Fibroblast of lung (primary cell): ENCODE measurements around the gene ST6GAL1. TPM values are rescaled to one million over a fixed set of nuclear protein-coding genes. Genes with fewer than 3 reads are reported as not detected.

Experiments used
- DNase-seq, 2 donors: peaks; one replicate each; pipeline versions ENCODE4 v3.0.0 to v3.0.0-alpha.2; 2010; ENCODE audit warnings: low read depth in 2 of 2
- H2AFZ ChIP-seq: 2 replicates; pipeline ENCODE4 v1.5.1; 2012; ENCODE audit warnings: low read length, control low read depth, inconsistent platforms
- H3K27ac ChIP-seq: 2 replicates; pipeline ENCODE4 v1.5.1; 2011; ENCODE audit warnings: low read length, control low read depth; ENCODE audit not compliant: insufficient read depth
- H3K27me3 ChIP-seq: 2 replicates; pipeline ENCODE4 v1.5.1; 2011; ENCODE audit warnings: mild to moderate bottlenecking, low read length; ENCODE audit not compliant: control insufficient read depth, insufficient read depth
- H3K36me3 ChIP-seq: 2 replicates; pipeline ENCODE4 v1.5.1; 2011; ENCODE audit warnings: low read length; ENCODE audit not compliant: control insufficient read depth, insufficient read depth
- H3K4me1 ChIP-seq: 2 replicates; pipeline ENCODE4 v1.5.1; 2011; ENCODE audit warnings: low read length; ENCODE audit not compliant: control insufficient read depth, insufficient read depth; ENCODE audit errors: extremely low read depth
- H3K4me2 ChIP-seq: 2 replicates; pipeline ENCODE4 v1.5.1; 2011; ENCODE audit warnings: low read length, control low read depth; ENCODE audit not compliant: insufficient read depth; ENCODE audit errors: extremely low read depth
- H3K4me3 ChIP-seq, 4 experiments: fragments of 200-600 bp in 1 of 4; sonication (generic) in 1 of 4; replicated peaks in 1 of 4; 2 replicates each; pipeline ENCODE4 v1.5.1; 2011 to 2016; ENCODE audit warnings: low read length in 4 of 4, low read depth in 3 of 4, mild to moderate bottlenecking in 3 of 4, control low read depth in 2 of 4, inconsistent platforms in 1 of 4, mixed read lengths in 1 of 4; ENCODE audit not compliant: insufficient read depth in 1 of 4; ENCODE audit errors: control extremely low read depth in 1 of 4
- H3K79me2 ChIP-seq: 2 replicates; pipeline ENCODE4 v1.5.1; 2012; ENCODE audit warnings: mild to moderate bottlenecking, low read length, inconsistent platforms; ENCODE audit not compliant: control insufficient read depth, insufficient read depth
- H3K9ac ChIP-seq: 2 replicates; pipeline ENCODE4 v1.5.1; 2011; ENCODE audit warnings: mild to moderate bottlenecking, low read length, control low read depth; ENCODE audit not compliant: insufficient read depth
- H3K9me3 ChIP-seq: 2 replicates; pipeline ENCODE4 v1.5.1; 2012; ENCODE audit warnings: low read depth, low read length; ENCODE audit not compliant: control insufficient read depth, insufficient read depth
- H4K20me1 ChIP-seq: 2 replicates; pipeline ENCODE4 v1.5.1; 2011; ENCODE audit warnings: low read length; ENCODE audit not compliant: control insufficient read depth, insufficient read depth; ENCODE audit errors: extremely low read depth
- EZH2 ChIP-seq: IDR thresholded peaks from 2 replicates; pipeline ENCODE4 v1.5.1; 2012; ENCODE audit warnings: low read length, control low read depth, mild to moderate bottlenecking; ENCODE audit errors: missing control alignments
- polyA plus RNA-seq, 2 donors: library from polyadenylated mRNA; depleted of rRNA in 1 of 2; stranded (reverse) in 1 of 2; unstranded in 1 of 2; fragments of >200 nt; gene quantifications; 2 replicates each; pipeline ENCODE4 v1.2.1, GENCODE V29; 2011 to 2012; ENCODE audit warnings: missing spikeins in 1 of 2
- total RNA-seq: library from RNA; depleted of rRNA; stranded (reverse); fragments of >200 nt; gene quantifications from 2 replicates; pipeline ENCODE4 v1.2.1, GENCODE V29; 2014
- TF ChIP-seq, protein P1 (sequence below), 2 donors: IDR thresholded peaks in 1 of 2; conservative IDR thresholded peaks in 1 of 2; 1 replicate in 1 of 2; 2 replicates in 1 of 2; pipeline ENCODE4 v1.5.1; 2011 to 2012; ENCODE audit warnings: low read length in 2 of 2, control low read depth in 1 of 2, inconsistent platforms in 1 of 2, low read depth in 1 of 2, mild to moderate bottlenecking in 1 of 2

Gene ST6GAL1
- total and polyA plus RNA-seq, 2 donors (not counting 1 experiment from before 2014, with no cell fraction given), result 0.83 to 1.00 TPM

DNA sequence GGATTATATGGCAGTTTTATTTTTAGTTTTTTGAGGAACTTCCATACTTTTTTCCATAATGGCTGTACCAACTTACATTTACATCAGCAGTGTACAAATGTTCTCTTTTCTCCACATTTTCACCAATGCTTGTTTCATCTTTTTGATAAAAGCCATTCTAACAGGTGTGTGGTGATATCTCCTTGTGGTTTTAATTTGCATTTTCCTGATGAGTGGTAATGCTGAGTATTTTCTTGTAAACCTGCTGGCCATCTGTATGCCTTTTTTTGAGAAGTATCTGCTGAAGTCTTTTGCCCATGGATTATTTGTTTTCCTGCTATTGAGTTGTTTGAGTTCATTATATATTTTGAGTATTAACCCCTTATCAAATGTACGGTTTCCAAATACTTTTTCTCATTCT, 158.4 kb downstream of the ST6GAL1 start:
- Histone ChIP-seq H2AFZ (no peak overlapping the region), H3K4me3 (no peak overlapping the region), H3K4me2 (no peak overlapping the region), H3K4me1 (no peaks in the 10 kb centered on the region), H3K9ac (no peak overlapping the region), H3K27me3 (no peaks in the 10 kb centered on the region), H3K79me2 (no peaks in the 10 kb centered on the region), H4K20me1 (no peaks in the 10 kb centered on the region), H3K9me3 (no peaks in the 10 kb centered on the region), H3K27ac (no peak overlapping the region), H3K36me3 (no peaks in the 10 kb centered on the region)
- TF ChIP-seq, protein P1, sequence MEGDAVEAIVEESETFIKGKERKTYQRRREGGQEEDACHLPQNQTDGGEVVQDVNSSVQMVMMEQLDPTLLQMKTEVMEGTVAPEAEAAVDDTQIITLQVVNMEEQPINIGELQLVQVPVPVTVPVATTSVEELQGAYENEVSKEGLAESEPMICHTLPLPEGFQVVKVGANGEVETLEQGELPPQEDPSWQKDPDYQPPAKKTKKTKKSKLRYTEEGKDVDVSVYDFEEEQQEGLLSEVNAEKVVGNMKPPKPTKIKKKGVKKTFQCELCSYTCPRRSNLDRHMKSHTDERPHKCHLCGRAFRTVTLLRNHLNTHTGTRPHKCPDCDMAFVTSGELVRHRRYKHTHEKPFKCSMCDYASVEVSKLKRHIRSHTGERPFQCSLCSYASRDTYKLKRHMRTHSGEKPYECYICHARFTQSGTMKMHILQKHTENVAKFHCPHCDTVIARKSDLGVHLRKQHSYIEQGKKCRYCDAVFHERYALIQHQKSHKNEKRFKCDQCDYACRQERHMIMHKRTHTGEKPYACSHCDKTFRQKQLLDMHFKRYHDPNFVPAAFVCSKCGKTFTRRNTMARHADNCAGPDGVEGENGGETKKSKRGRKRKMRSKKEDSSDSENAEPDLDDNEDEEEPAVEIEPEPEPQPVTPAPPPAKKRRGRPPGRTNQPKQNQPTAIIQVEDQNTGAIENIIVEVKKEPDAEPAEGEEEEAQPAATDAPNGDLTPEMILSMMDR (conservative IDR thresholded peaks at IDR 0.05 in 1 of 2, IDR thresholded peaks at IDR 0.05 in 1 of 2; ENCODE audit: low read depth in 1 of 2, low read length in 2 of 2), result no peak
- no peak for DNase-seq

DNA sequence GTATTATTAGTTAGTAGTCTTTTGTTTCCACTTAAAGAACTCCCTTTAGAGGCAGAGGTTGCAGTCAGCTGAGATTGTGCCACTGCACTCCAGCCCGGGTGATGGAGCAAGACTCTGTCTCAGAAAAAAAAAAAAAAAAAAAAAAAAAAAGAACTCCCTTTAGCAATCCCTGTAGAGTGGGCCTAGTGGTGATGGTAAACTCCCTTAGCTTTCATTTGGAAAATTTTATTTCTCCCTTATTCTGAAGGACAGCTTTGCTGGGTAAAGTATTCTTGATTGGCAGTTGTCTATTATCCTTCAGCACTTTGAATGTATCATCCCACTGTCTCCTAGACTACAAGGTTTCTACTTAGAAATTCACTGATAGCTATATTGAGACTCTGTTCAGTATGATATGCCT, 163.0 kb downstream of the ST6GAL1 start:
- Histone ChIP-seq H2AFZ (no peak overlapping the region), H3K4me1 (no peaks in the 10 kb centered on the region), H3K79me2 (no peaks in the 10 kb centered on the region), H3K27me3 (no peaks in the 10 kb centered on the region), H3K27ac (no peak overlapping the region), H4K20me1 (no peaks in the 10 kb centered on the region), H3K9me3 (no peaks in the 10 kb centered on the region), H3K4me2 (no peak overlapping the region), H3K4me3 (no peak overlapping the region), H3K9ac (no peak overlapping the region), H3K36me3 (no peaks in the 10 kb centered on the region)
- no peak for DNase-seq
- TF ChIP-seq, protein P1 (conservative IDR thresholded peaks at IDR 0.05 in 1 of 2, IDR thresholded peaks at IDR 0.05 in 1 of 2; ENCODE audit: low read depth in 1 of 2, low read length in 2 of 2), result no peak
- no peak for TF ChIP-seq EZH2

DNA sequence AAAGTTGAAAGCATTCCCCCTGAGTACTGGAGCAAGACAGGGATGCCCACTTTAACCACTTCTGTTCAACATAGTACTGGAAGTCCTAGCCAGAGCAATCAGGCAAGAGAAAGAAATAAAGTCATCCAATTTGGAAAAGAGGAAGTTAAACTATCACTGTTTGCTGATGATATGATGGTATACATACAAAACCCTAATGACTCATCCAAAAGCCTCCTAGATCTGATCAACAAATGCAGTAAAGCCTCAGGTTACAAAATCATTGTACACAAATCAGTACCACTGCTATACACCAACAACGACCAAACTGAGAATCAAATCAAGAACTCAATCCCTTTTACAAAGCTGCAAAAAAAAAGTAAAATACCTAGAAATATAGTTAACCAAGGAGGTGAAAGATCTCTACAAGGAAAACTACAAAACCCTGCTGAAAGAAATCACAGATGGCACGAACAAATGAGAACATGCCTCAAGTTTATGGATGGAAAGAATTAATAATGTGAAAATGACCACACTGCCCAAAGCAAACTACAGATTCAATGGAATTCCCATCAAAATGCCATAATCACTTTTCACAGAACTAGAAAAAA, 168.7 kb downstream of the ST6GAL1 start:
- no peak for DNase-seq

More for the DNA sequence above, 168.7 kb downstream of the ST6GAL1 start:
- H4K20me1 ChIP-seq, result no peaks in the 10 kb centered on the region
- no peaks in the 10 kb centered on the region for H3K79me2 ChIP-seq
- H3K4me3 ChIP-seq, result no peak overlapping the region
- no peak overlapping the region for H3K9ac ChIP-seq
- no peaks in the 10 kb centered on the region for H3K36me3 ChIP-seq
- peaks cover 4% of the 10 kb centered on the region for H3K4me1 ChIP-seq
- no peaks in the 10 kb centered on the region for H3K9me3 ChIP-seq
- TF ChIP-seq EZH2, result no peak
- no peak overlapping the region for H3K27ac ChIP-seq
- H3K4me2 ChIP-seq, result no peak overlapping the region
- H3K27me3 ChIP-seq, result no peaks in the 10 kb centered on the region
- H2AFZ ChIP-seq, result no peak overlapping the region
